Measurements from ENCODE around the gene IFI35.
"Not testable (repeated sequence)": the region's sequence is repeated elsewhere in the genome, so short reads cannot be mapped to it uniquely, and the experiment has no call there.

IFI35 gene

GRCh38 chr17:43006639-43007551 lies at the start of gene IFI35:
IFI35 (plus strand) TSS chr17:43006784; CDS start chr17:43006948, 164 bp downstream.
- DNase-seq (ENCODE audit: low read depth, low spot score) = peak; percentile 58

GRCh38 chr17:42964161-42964932 lies 42.2 kb upstream of the IFI35 start, which contains the start of gene AARSD1:
AARSD1 (minus strand) TSS chr17:42964454; CDS start chr17:42964440, 14 bp downstream.
- peak; percentile 77 for DNase-seq (ENCODE audit: low read depth, low spot score)

- no peak for DNase-seq (ENCODE audit: low read depth, low spot score)
Observed at GRCh38 chr17:42967925-42968324, 38.7 kb upstream of the IFI35 start.

GRCh38 chr17:42969001-42969581 lies 37.5 kb upstream of the IFI35 start:
- no peak for DNase-seq (ENCODE audit: low read depth, low spot score)

- DNase-seq (ENCODE audit: low read depth, low spot score) = no peak
Observed at GRCh38 chr17:42971589-42971988, 35.0 kb upstream of the IFI35 start.

- not testable (repeated sequence) for DNase-seq (ENCODE audit: low read depth, low spot score)
Observed at GRCh38 chr17:42973323-42973722, 33.3 kb upstream of the IFI35 start.

GRCh38 chr17:42975265-42975664 lies 31.3 kb upstream of the IFI35 start:
- no peak for DNase-seq (ENCODE audit: low read depth, low spot score)

GRCh38 chr17:42975701-42976100 lies 30.9 kb upstream of the IFI35 start:
- not testable (repeated sequence) for DNase-seq (ENCODE audit: low read depth, low spot score)

- no peak for DNase-seq (ENCODE audit: low read depth, low spot score)
Observed at GRCh38 chr17:42979511-42980273, 26.9 kb upstream of the IFI35 start, which contains the start of gene PTGES3L. PTGES3L (minus strand) TSS chr17:42980080; CDS start chr17:42980053, 27 bp downstream.

GRCh38 chr17:42980274-42980765 lies 26.3 kb upstream of the IFI35 start, which contains the start of gene RUNDC1:
RUNDC1 (plus strand) TSS chr17:42980565; CDS start chr17:42980577, 12 bp downstream.
- DNase-seq (ENCODE audit: low read depth, low spot score) = peak; percentile 21

- DNase-seq (ENCODE audit: low read depth, low spot score) = no peak
Observed at GRCh38 chr17:42980766-42981397, 25.7 kb upstream of the IFI35 start.

GRCh38 chr17:42982266-42982665 lies 24.3 kb upstream of the IFI35 start:
- no peak for DNase-seq (ENCODE audit: low read depth, low spot score)

- DNase-seq (ENCODE audit: low read depth, low spot score) = no peak
Observed at GRCh38 chr17:42985225-42985624, 21.4 kb upstream of the IFI35 start.

- no peak for DNase-seq (ENCODE audit: low read depth, low spot score)
Observed at GRCh38 chr17:42989141-42989540, 17.4 kb upstream of the IFI35 start.

- no peak for DNase-seq (ENCODE audit: low read depth, low spot score)
Observed at GRCh38 chr17:42989726-42990652, 16.6 kb upstream of the IFI35 start.

GRCh38 chr17:42991471-42991870 lies 15.1 kb upstream of the IFI35 start:
- no peak for DNase-seq (ENCODE audit: low read depth, low spot score)

- no peak for DNase-seq (ENCODE audit: low read depth, low spot score)
Observed at GRCh38 chr17:42992872-42993271, 13.7 kb upstream of the IFI35 start.

- DNase-seq (ENCODE audit: low read depth, low spot score) = not testable (repeated sequence)
Observed at GRCh38 chr17:42993913-42994312, 12.7 kb upstream of the IFI35 start.

- no peak for DNase-seq (ENCODE audit: low read depth, low spot score)
Observed at GRCh38 chr17:42997390-42997983, 9.1 kb upstream of the IFI35 start.
